Neural progenitor cell (in vitro differentiated cells): ENCODE data around the gene ERVFRD-1.
"Not testable (repeated sequence)": the region's sequence is repeated elsewhere in the genome, so short reads cannot be mapped to it uniquely, and the experiment has no call there.

Source experiments
- EZH2 ChIP-seq: fragments of 200-600 bp; sonication (generic); IDR thresholded peaks from 2 replicates; pipeline ENCODE4 v1.6.1; 2017; ENCODE audit warnings: antibody characterized with exemption, mild to moderate bottlenecking, moderate library complexity
- EZH2phosphoT487 ChIP-seq: fragments of 200-600 bp; sonication (generic); IDR thresholded peaks from 2 replicates; pipeline ENCODE4 v1.6.1; 2017; ENCODE audit warnings: antibody characterized with exemption
- TF ChIP-seq, protein P1 (sequence below): fragments of 200-600 bp; sonication (generic); IDR thresholded peaks from 2 replicates; pipeline ENCODE4 v1.5.1; 2017; ENCODE audit warnings: antibody characterized with exemption, mild to moderate bottlenecking

DNA sequence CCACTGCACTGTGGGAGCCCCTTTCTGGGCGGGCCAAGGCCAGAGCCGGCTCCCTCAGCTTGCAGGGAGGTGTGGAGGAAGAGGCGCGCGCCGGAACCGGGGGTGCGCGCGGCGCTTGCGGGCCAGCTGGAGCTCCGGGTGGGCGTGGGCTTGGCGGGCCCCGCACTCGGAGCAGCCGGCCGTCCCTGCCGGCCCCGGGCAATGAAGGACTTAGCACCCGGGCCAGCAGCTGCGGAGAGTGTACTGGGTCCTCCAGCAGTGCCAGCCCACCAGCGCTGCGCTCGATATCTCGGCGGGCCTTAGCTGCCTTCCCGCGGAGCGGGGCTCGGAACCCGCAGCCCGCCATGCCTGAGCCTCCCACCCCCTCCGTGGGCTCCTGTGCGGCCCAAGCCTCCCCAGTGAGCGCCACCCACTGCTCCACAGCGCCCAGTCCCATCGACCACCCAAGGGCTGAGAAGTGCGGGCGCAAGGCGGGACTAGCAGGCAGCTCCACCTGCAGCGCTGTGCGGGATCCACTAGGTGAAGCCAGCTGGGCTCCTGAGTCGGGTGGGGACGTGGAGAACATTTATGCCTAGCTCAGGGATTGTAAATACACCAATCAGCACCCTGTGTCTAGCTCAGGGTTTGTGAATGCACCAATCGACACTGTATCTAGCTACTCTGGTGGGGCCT, 24.2 kb downstream of the ERVFRD-1 start:
- TF ChIP-seq, protein P1, sequence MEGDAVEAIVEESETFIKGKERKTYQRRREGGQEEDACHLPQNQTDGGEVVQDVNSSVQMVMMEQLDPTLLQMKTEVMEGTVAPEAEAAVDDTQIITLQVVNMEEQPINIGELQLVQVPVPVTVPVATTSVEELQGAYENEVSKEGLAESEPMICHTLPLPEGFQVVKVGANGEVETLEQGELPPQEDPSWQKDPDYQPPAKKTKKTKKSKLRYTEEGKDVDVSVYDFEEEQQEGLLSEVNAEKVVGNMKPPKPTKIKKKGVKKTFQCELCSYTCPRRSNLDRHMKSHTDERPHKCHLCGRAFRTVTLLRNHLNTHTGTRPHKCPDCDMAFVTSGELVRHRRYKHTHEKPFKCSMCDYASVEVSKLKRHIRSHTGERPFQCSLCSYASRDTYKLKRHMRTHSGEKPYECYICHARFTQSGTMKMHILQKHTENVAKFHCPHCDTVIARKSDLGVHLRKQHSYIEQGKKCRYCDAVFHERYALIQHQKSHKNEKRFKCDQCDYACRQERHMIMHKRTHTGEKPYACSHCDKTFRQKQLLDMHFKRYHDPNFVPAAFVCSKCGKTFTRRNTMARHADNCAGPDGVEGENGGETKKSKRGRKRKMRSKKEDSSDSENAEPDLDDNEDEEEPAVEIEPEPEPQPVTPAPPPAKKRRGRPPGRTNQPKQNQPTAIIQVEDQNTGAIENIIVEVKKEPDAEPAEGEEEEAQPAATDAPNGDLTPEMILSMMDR: not testable (repeated sequence)
- TF ChIP-seq EZH2, EZH2phosphoT487: not testable (repeated sequence)
